ENCODE data around the gene CSNK1A1. TPM values are rescaled to one million over a fixed set of nuclear protein-coding genes. Genes with fewer than 3 reads are reported as not detected.

The CSNK1A1 gene
- total RNA-seq, 1 experiment from 2014 or later = 287 TPM

GRCh38 chr5:149581192-149581861 lies 30.1 kb upstream of the CSNK1A1 start, which contains the start of gene ARHGEF37:
Gene ARHGEF37, plus strand, starts transcription at chr5:149581498. Its CDS starts 16,272 bp downstream, at chr5:149597770.
- ChIA-PET CTCF (no interaction called here), POLR2A (interaction anchor here (0.5 kb wide), 1 partner anchor 31 kb away, joined by 4 read pairs; no protein-coding TSS in a partner anchor)
- Histone ChIP-seq H3K27me3 (ENCODE audit: control insufficient read depth, insufficient read depth, low read length) (no peaks in the 10 kb centered on the region), H3K36me3 (ENCODE audit: control insufficient read depth, insufficient read depth, low read length) (no peaks in the 10 kb centered on the region), H3K27ac (ENCODE audit: low read length) (peak within 1 kb of the TSS; percentile 68), H3K4me1 (ENCODE audit: control insufficient read depth, insufficient read depth, low read length) (peaks cover 17% of the 10 kb centered on the region), H3K9me3 (ENCODE audit: control insufficient read depth, insufficient read depth, low read depth, low read length) (no peaks in the 10 kb centered on the region), H3K4me3 (ENCODE audit: low read depth in 2 of 2, low read length in 2 of 2) (peak within 1 kb of the TSS; percentile 48 to 62)
- intact Hi-C loops (cut with micrococcal nuclease; ENCODE audit: unreplicated experiment) = no loop called here
- no TSS peak for BruUV-seq (replicated peaks)
- TF ChIP-seq POLR2AphosphoS5 (IDR thresholded peaks at IDR 0.05; ENCODE audit: low read depth, low read length) = no peak
- no peak for TF ChIP-seq REST (IDR thresholded peaks at IDR 0.05; ENCODE audit: insufficient read depth in 1 of 2, low read depth in 2 of 2, low read length in 1 of 2)
- no peak for TF ChIP-seq SIN3A (IDR thresholded peaks at IDR 0.05; ENCODE audit: borderline replicate concordance, insufficient read depth, low read depth, low read length)
- TF ChIP-seq TCF7L2 (IDR thresholded peaks at IDR 0.05; ENCODE audit: low read depth, low read length) = no peak
- TF ChIP-seq, protein P1, sequence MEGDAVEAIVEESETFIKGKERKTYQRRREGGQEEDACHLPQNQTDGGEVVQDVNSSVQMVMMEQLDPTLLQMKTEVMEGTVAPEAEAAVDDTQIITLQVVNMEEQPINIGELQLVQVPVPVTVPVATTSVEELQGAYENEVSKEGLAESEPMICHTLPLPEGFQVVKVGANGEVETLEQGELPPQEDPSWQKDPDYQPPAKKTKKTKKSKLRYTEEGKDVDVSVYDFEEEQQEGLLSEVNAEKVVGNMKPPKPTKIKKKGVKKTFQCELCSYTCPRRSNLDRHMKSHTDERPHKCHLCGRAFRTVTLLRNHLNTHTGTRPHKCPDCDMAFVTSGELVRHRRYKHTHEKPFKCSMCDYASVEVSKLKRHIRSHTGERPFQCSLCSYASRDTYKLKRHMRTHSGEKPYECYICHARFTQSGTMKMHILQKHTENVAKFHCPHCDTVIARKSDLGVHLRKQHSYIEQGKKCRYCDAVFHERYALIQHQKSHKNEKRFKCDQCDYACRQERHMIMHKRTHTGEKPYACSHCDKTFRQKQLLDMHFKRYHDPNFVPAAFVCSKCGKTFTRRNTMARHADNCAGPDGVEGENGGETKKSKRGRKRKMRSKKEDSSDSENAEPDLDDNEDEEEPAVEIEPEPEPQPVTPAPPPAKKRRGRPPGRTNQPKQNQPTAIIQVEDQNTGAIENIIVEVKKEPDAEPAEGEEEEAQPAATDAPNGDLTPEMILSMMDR (IDR thresholded peaks at IDR 0.05) = no peak
- in situ Hi-C loops (cut with HindIII; ENCODE audit: low pct_unique_long_range_greater_than_20kb, low sequenced_read_pairs) = no loop called here
- DNase-seq (ENCODE audit: low read depth, low spot score) (no peak), ATAC-seq (peak; percentile 84)

- POLR2A ChIA-PET = no interaction called here
- intact Hi-C loops (cut with micrococcal nuclease; ENCODE audit: unreplicated experiment) = no loop called here
Observed at GRCh38 chr5:149580808-149581191, 29.6 kb upstream of the CSNK1A1 start.

More at GRCh38 chr5:149580808-149581191, 29.6 kb upstream of the CSNK1A1 start:
- Histone ChIP-seq H3K4me1 (ENCODE audit: control insufficient read depth, insufficient read depth, low read length) (peaks cover 17% of the 10 kb centered on the region), H3K27me3 (ENCODE audit: control insufficient read depth, insufficient read depth, low read length) (no peaks in the 10 kb centered on the region), H3K36me3 (ENCODE audit: control insufficient read depth, insufficient read depth, low read length) (no peaks in the 10 kb centered on the region), H3K27ac (ENCODE audit: low read length) (peak overlapping the region; percentile 50; the same call in 1 of the 2 replicates), H3K9me3 (ENCODE audit: control insufficient read depth, insufficient read depth, low read depth, low read length) (no peaks in the 10 kb centered on the region), H3K4me3 (ENCODE audit: low read depth in 2 of 2, low read length in 2 of 2) (peak overlapping the region; percentile 48 to 62)
- ATAC-seq (peak; percentile 57), DNase-seq (ENCODE audit: low read depth, low spot score) (no peak)
- no TSS peak for BruUV-seq (replicated peaks)
- in situ Hi-C loops (cut with HindIII; ENCODE audit: low pct_unique_long_range_greater_than_20kb, low sequenced_read_pairs) = no loop called here
- CTCF ChIA-PET = no interaction called here
- TF ChIP-seq TCF7L2 (IDR thresholded peaks at IDR 0.05; ENCODE audit: low read depth, low read length) = no peak
- TF ChIP-seq SIN3A (IDR thresholded peaks at IDR 0.05; ENCODE audit: borderline replicate concordance, insufficient read depth, low read depth, low read length) = no peak
- TF ChIP-seq POLR2AphosphoS5 (IDR thresholded peaks at IDR 0.05; ENCODE audit: low read depth, low read length) = no peak
- TF ChIP-seq REST (IDR thresholded peaks at IDR 0.05; ENCODE audit: insufficient read depth in 1 of 2, low read depth in 2 of 2, low read length in 1 of 2) = no peak
- TF ChIP-seq, protein P1 (IDR thresholded peaks at IDR 0.05) = no peak

Data from Panc1 (cell line).